ENCODE results near the gene PIGQ. TPM values are rescaled to one million over a fixed set of nuclear protein-coding genes. Genes with fewer than 3 reads are reported as not detected.

The PIGQ gene
- total and polyA plus RNA-seq, 2 donors, result 14.4 to 65.4 TPM

- no peak for DNase-seq (ENCODE audit: low read depth in 6 of 9, low spot score in 9 of 9)
- peaks cover 0 to 3% of the 10 kb centered on the region in 2 donors for H3K36me3 ChIP-seq (ENCODE audit: control insufficient read depth in 2 of 2, insufficient read depth in 2 of 2, low read length in 1 of 2)
- H3K27me3 ChIP-seq (ENCODE audit: control insufficient read depth in 2 of 2, insufficient read depth in 1 of 2, low read length in 1 of 2), result no peaks in the 10 kb centered on the region
- H3K27ac ChIP-seq (ENCODE audit: low read depth in 1 of 2, low read length in 1 of 2), result no peak overlapping the region
- 97% methylated on average over 22 of the region's 22 CpGs for WGBS
- H3K4me1 ChIP-seq (ENCODE audit: control insufficient read depth in 2 of 2, insufficient read depth in 2 of 2, low read length in 2 of 2), result peaks cover 27 to 44% of the 10 kb centered on the region in 2 donors
- H3K4me3 ChIP-seq (ENCODE audit: low read length in 2 of 2), result no peak overlapping the region
- H3K9me3 ChIP-seq (ENCODE audit: control insufficient read depth in 2 of 2, insufficient read depth in 1 of 2, low read length in 1 of 2), result peaks cover 0 to 11% of the 10 kb centered on the region in 2 donors
These were observed 37.0 kb downstream of the PIGQ start for GRCh38 chr16:606656-607307.

- Histone ChIP-seq H3K4me3 (ENCODE audit: low read length in 2 of 2) (no peak overlapping the region), H3K36me3 (ENCODE audit: control insufficient read depth in 2 of 2, insufficient read depth in 2 of 2, low read length in 1 of 2) (peaks cover 0 to 3% of the 10 kb centered on the region in 2 donors)
- 91% methylated on average over 10 of the region's 10 CpGs for WGBS
These were observed 38.3 kb downstream of the PIGQ start for GRCh38 chr16:608019-608418.

GRCh38 chr16:609316-609715 is 39.5 kb downstream of the PIGQ start:
- no peak for DNase-seq (ENCODE audit: low read depth in 6 of 9, low spot score in 9 of 9)
- H3K4me1 ChIP-seq (ENCODE audit: control insufficient read depth in 2 of 2, insufficient read depth in 2 of 2, low read length in 2 of 2), result peaks cover 9 to 20% of the 10 kb centered on the region in 2 donors
- 97% methylated on average over 13 of the region's 13 CpGs for WGBS
- peaks cover 5 to 7% of the 10 kb centered on the region in 2 donors for H3K36me3 ChIP-seq (ENCODE audit: control insufficient read depth in 2 of 2, insufficient read depth in 2 of 2, low read length in 1 of 2)
- no peak overlapping the region for H3K27ac ChIP-seq (ENCODE audit: low read depth in 1 of 2, low read length in 1 of 2)
- H3K4me3 ChIP-seq (ENCODE audit: low read length in 2 of 2), result no peak overlapping the region
- peaks cover 0 to 11% of the 10 kb centered on the region in 2 donors for H3K9me3 ChIP-seq (ENCODE audit: control insufficient read depth in 2 of 2, insufficient read depth in 1 of 2, low read length in 1 of 2)
- H3K27me3 ChIP-seq (ENCODE audit: control insufficient read depth in 2 of 2, insufficient read depth in 1 of 2, low read length in 1 of 2), result no peaks in the 10 kb centered on the region

More at GRCh38 chr16:608019-608418, 38.3 kb downstream of the PIGQ start:
- Histone ChIP-seq H3K27ac (ENCODE audit: low read depth in 1 of 2, low read length in 1 of 2) (no peak overlapping the region), H3K27me3 (ENCODE audit: control insufficient read depth in 2 of 2, insufficient read depth in 1 of 2, low read length in 1 of 2) (no peaks in the 10 kb centered on the region), H3K9me3 (ENCODE audit: control insufficient read depth in 2 of 2, insufficient read depth in 1 of 2, low read length in 1 of 2) (peaks cover 0 to 11% of the 10 kb centered on the region in 2 donors), H3K4me1 (ENCODE audit: control insufficient read depth in 2 of 2, insufficient read depth in 2 of 2, low read length in 2 of 2) (peaks cover 18 to 33% of the 10 kb centered on the region in 2 donors)
- DNase-seq (ENCODE audit: low read depth in 6 of 9, low spot score in 9 of 9), result no peak

- Histone ChIP-seq H3K36me3 (ENCODE audit: control insufficient read depth in 2 of 2, insufficient read depth in 2 of 2, low read length in 1 of 2) (peaks cover 7 to 13% of the 10 kb centered on the region in 2 donors), H3K4me3 (ENCODE audit: low read length in 2 of 2) (no peak overlapping the region), H3K4me1 (ENCODE audit: control insufficient read depth in 2 of 2, insufficient read depth in 2 of 2, low read length in 2 of 2) (peaks cover 3 to 14% of the 10 kb centered on the region in 2 donors), H3K27ac (ENCODE audit: low read depth in 1 of 2, low read length in 1 of 2) (peak overlapping the region in 1 of 2 donors; percentile 11), H3K27me3 (ENCODE audit: control insufficient read depth in 2 of 2, insufficient read depth in 1 of 2, low read length in 1 of 2) (no peaks in the 10 kb centered on the region), H3K9me3 (ENCODE audit: control insufficient read depth in 2 of 2, insufficient read depth in 1 of 2, low read length in 1 of 2) (peaks cover 0 to 8% of the 10 kb centered on the region in 2 donors)
- no peak for DNase-seq (ENCODE audit: low read depth in 6 of 9, low spot score in 9 of 9)
- WGBS, result 96% methylated on average over 14 of the region's 14 CpGs
These were observed 40.2 kb downstream of the PIGQ start for GRCh38 chr16:609984-610383.

GRCh38 chr16:610513-611381 is 41.0 kb downstream of the PIGQ start:
- Histone ChIP-seq H3K4me3 (ENCODE audit: low read length in 2 of 2) (no peak overlapping the region), H3K4me1 (ENCODE audit: control insufficient read depth in 2 of 2, insufficient read depth in 2 of 2, low read length in 2 of 2) (peaks cover 0 to 7% of the 10 kb centered on the region in 2 donors), H3K36me3 (ENCODE audit: control insufficient read depth in 2 of 2, insufficient read depth in 2 of 2, low read length in 1 of 2) (peaks cover 7 to 13% of the 10 kb centered on the region in 2 donors), H3K27ac (ENCODE audit: low read depth in 1 of 2, low read length in 1 of 2) (peak overlapping the region in 1 of 2 donors; percentile 11), H3K9me3 (ENCODE audit: control insufficient read depth in 2 of 2, insufficient read depth in 1 of 2, low read length in 1 of 2) (peaks cover 0 to under 1% of the 10 kb centered on the region in 2 donors), H3K27me3 (ENCODE audit: control insufficient read depth in 2 of 2, insufficient read depth in 1 of 2, low read length in 1 of 2) (no peaks in the 10 kb centered on the region)
- 90% methylated on average over 28 of the region's 28 CpGs for WGBS
- peak in 3 of 9 donors; percentile 39 to 63 (median 61) for DNase-seq (ENCODE audit: low read depth in 6 of 9, low spot score in 9 of 9)

GRCh38 chr16:615122-615521 is 45.4 kb downstream of the PIGQ start:
- Histone ChIP-seq H3K27ac (ENCODE audit: low read depth in 1 of 2, low read length in 1 of 2) (no peak overlapping the region), H3K9me3 (ENCODE audit: control insufficient read depth in 2 of 2, insufficient read depth in 1 of 2, low read length in 1 of 2) (no peaks in the 10 kb centered on the region), H3K4me1 (ENCODE audit: control insufficient read depth in 2 of 2, insufficient read depth in 2 of 2, low read length in 2 of 2) (peaks cover 0 to 7% of the 10 kb centered on the region in 2 donors), H3K36me3 (ENCODE audit: control insufficient read depth in 2 of 2, insufficient read depth in 2 of 2, low read length in 1 of 2) (peaks cover 7 to 29% of the 10 kb centered on the region in 2 donors), H3K4me3 (ENCODE audit: low read length in 2 of 2) (no peak overlapping the region), H3K27me3 (ENCODE audit: control insufficient read depth in 2 of 2, insufficient read depth in 1 of 2, low read length in 1 of 2) (no peaks in the 10 kb centered on the region)
- DNase-seq (ENCODE audit: low read depth in 6 of 9, low spot score in 9 of 9), result no peak
- WGBS, result 96% methylated on average over 13 of the region's 13 CpGs

- H3K27ac ChIP-seq (ENCODE audit: low read depth in 1 of 2, low read length in 1 of 2), result no peak overlapping the region
- 98% methylated on average over 39 of the region's 39 CpGs for WGBS
- peaks cover 0 to 10% of the 10 kb centered on the region in 2 donors for H3K4me1 ChIP-seq (ENCODE audit: control insufficient read depth in 2 of 2, insufficient read depth in 2 of 2, low read length in 2 of 2)
- peaks cover 0 to 2% of the 10 kb centered on the region in 2 donors for H3K9me3 ChIP-seq (ENCODE audit: control insufficient read depth in 2 of 2, insufficient read depth in 1 of 2, low read length in 1 of 2)
- peaks cover 7 to 29% of the 10 kb centered on the region in 2 donors for H3K36me3 ChIP-seq (ENCODE audit: control insufficient read depth in 2 of 2, insufficient read depth in 2 of 2, low read length in 1 of 2)
- no peak overlapping the region for H3K4me3 ChIP-seq (ENCODE audit: low read length in 2 of 2)
- DNase-seq (ENCODE audit: low read depth in 6 of 9, low spot score in 9 of 9), result no peak
- no peaks in the 10 kb centered on the region for H3K27me3 ChIP-seq (ENCODE audit: control insufficient read depth in 2 of 2, insufficient read depth in 1 of 2, low read length in 1 of 2)
These were observed 47.2 kb downstream of the PIGQ start for GRCh38 chr16:616733-617586.

GRCh38 chr16:617855-618254 is 48.1 kb downstream of the PIGQ start:
- DNase-seq (ENCODE audit: low read depth in 6 of 9, low spot score in 9 of 9), result no peak
- H3K27ac ChIP-seq (ENCODE audit: low read depth in 1 of 2, low read length in 1 of 2), result no peak overlapping the region
- peaks cover 7 to 29% of the 10 kb centered on the region in 2 donors for H3K36me3 ChIP-seq (ENCODE audit: control insufficient read depth in 2 of 2, insufficient read depth in 2 of 2, low read length in 1 of 2)
- WGBS, result 93% methylated on average over 16 of the region's 16 CpGs
- H3K4me1 ChIP-seq (ENCODE audit: control insufficient read depth in 2 of 2, insufficient read depth in 2 of 2, low read length in 2 of 2), result peaks cover 0 to 10% of the 10 kb centered on the region in 2 donors
- no peaks in the 10 kb centered on the region for H3K27me3 ChIP-seq (ENCODE audit: control insufficient read depth in 2 of 2, insufficient read depth in 1 of 2, low read length in 1 of 2)
- H3K9me3 ChIP-seq (ENCODE audit: control insufficient read depth in 2 of 2, insufficient read depth in 1 of 2, low read length in 1 of 2), result peaks cover 0 to 2% of the 10 kb centered on the region in 2 donors
- no peak overlapping the region for H3K4me3 ChIP-seq (ENCODE audit: low read length in 2 of 2)

Measured in thymus (tissue), 11 donors.